Measurements from ENCODE around the gene MVB12B. TPM values are rescaled to one million over a fixed set of nuclear protein-coding genes. Genes with fewer than 3 reads are reported as not detected.

The MVB12B gene
- total RNA-seq, 1 experiment from 2014 or later = 9.4 TPM

DNA sequence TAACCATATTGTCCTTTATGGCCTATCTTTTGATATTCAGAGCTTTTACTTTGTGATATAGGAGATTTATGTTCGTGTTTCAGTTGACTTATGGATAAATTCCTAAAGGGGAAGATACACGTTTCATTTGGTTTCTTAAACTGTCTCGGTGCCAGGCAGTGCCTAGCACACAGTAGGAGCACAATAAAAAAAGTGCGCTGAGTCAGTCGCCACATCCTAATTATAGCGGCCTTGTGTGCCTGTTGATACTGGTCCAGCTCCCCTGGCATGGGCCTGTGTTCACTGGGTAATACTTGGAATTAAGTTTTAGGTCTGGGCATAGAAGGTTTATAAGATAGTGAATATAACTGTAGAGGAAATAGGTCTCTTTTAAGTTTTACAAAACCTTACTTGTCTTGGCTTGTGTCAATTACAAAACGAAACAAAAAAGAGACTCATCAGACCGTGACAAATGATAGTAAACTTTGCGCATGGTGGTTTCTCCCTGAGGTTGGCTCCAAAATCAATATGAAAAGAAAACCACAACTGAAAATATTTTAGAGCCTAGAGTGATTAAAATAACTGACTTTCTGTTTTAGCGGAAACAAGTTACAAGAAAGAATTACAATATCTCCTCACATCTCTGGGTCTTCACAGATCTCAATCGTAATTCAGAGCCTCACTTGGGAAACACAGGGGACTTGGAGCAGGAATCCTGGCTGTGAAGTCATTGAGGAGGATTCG lies 84.8 kb downstream of the MVB12B start:
- Histone ChIP-seq H3K4me1 (ENCODE audit: control insufficient read depth, insufficient read depth, low read length) (no peaks in the 10 kb centered on the region), H3K36me3 (ENCODE audit: control insufficient read depth, insufficient read depth, low read length) (no peaks in the 10 kb centered on the region), H3K27ac (ENCODE audit: low read length) (no peak overlapping the region), H3K27me3 (ENCODE audit: control insufficient read depth, insufficient read depth, low read length) (no peaks in the 10 kb centered on the region), H3K9me3 (ENCODE audit: control insufficient read depth, insufficient read depth, low read depth, low read length) (no peaks in the 10 kb centered on the region), H3K4me3 (ENCODE audit: low read depth in 2 of 2, low read length in 2 of 2) (no peak overlapping the region)
- TF ChIP-seq POLR2AphosphoS5 (IDR thresholded peaks at IDR 0.05; ENCODE audit: low read depth, low read length) = no peak
- TF ChIP-seq SIN3A (IDR thresholded peaks at IDR 0.05; ENCODE audit: borderline replicate concordance, insufficient read depth, low read depth, low read length) = no peak
- TF ChIP-seq, protein P1, sequence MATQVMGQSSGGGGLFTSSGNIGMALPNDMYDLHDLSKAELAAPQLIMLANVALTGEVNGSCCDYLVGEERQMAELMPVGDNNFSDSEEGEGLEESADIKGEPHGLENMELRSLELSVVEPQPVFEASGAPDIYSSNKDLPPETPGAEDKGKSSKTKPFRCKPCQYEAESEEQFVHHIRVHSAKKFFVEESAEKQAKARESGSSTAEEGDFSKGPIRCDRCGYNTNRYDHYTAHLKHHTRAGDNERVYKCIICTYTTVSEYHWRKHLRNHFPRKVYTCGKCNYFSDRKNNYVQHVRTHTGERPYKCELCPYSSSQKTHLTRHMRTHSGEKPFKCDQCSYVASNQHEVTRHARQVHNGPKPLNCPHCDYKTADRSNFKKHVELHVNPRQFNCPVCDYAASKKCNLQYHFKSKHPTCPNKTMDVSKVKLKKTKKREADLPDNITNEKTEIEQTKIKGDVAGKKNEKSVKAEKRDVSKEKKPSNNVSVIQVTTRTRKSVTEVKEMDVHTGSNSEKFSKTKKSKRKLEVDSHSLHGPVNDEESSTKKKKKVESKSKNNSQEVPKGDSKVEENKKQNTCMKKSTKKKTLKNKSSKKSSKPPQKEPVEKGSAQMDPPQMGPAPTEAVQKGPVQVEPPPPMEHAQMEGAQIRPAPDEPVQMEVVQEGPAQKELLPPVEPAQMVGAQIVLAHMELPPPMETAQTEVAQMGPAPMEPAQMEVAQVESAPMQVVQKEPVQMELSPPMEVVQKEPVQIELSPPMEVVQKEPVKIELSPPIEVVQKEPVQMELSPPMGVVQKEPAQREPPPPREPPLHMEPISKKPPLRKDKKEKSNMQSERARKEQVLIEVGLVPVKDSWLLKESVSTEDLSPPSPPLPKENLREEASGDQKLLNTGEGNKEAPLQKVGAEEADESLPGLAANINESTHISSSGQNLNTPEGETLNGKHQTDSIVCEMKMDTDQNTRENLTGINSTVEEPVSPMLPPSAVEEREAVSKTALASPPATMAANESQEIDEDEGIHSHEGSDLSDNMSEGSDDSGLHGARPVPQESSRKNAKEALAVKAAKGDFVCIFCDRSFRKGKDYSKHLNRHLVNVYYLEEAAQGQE (IDR thresholded peaks at IDR 0.05; ENCODE audit: insufficient read depth in 1 of 2, low read depth in 2 of 2, low read length in 1 of 2) = no peak
- no peak for TF ChIP-seq TCF7L2 (IDR thresholded peaks at IDR 0.05; ENCODE audit: low read depth, low read length)
- no peak for TF ChIP-seq CTCF (IDR thresholded peaks at IDR 0.05)
- DNase-seq (ENCODE audit: low read depth, low spot score) = no peak
- intact Hi-C loops (cut with micrococcal nuclease; ENCODE audit: unreplicated experiment) = no loop called here
- in situ Hi-C loops (cut with HindIII; ENCODE audit: low pct_unique_long_range_greater_than_20kb, low sequenced_read_pairs) = no loop called here
- ATAC-seq = no peak
- no TSS peak for BruUV-seq (replicated peaks)
- ChIA-PET CTCF (no interaction called here), POLR2A (no interaction called here)

DNA sequence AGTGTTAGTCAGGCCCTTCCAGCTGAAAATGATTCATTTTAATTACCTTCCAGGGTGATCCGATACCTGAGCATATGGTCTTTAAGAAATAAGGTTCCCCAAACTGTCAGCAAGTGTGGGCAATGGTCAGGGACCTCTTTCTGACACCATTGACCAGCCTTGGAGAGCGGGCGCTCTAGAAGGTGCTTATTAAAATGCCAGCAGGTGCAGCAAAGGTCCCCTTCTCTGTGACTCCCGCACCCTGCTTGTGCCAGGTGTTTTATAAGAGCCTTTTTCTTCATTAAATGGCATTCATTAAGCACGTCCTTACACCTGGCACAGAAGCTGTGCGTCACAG lies 85.3 kb downstream of the MVB12B start:
- in situ Hi-C loops (cut with HindIII; ENCODE audit: low pct_unique_long_range_greater_than_20kb, low sequenced_read_pairs) = no loop called here
- H3K4me3 ChIP-seq (ENCODE audit: low read depth in 2 of 2, low read length in 2 of 2) = no peak overlapping the region
- BruUV-seq (replicated peaks) = no TSS peak
- TF ChIP-seq SIN3A (IDR thresholded peaks at IDR 0.05; ENCODE audit: borderline replicate concordance, insufficient read depth, low read depth, low read length) = no peak
- TF ChIP-seq CTCF (IDR thresholded peaks at IDR 0.05) = no peak
- TF ChIP-seq, protein P1 (IDR thresholded peaks at IDR 0.05; ENCODE audit: insufficient read depth in 1 of 2, low read depth in 2 of 2, low read length in 1 of 2) = no peak
- no peak for TF ChIP-seq POLR2AphosphoS5 (IDR thresholded peaks at IDR 0.05; ENCODE audit: low read depth, low read length)
- TF ChIP-seq TCF7L2 (IDR thresholded peaks at IDR 0.05; ENCODE audit: low read depth, low read length) = no peak
- DNase-seq (ENCODE audit: low read depth, low spot score) (no peak), ATAC-seq (no peak)
- no peaks in the 10 kb centered on the region for H3K27me3 ChIP-seq (ENCODE audit: control insufficient read depth, insufficient read depth, low read length)
- no peak overlapping the region for H3K27ac ChIP-seq (ENCODE audit: low read length)
- H3K4me1 ChIP-seq (ENCODE audit: control insufficient read depth, insufficient read depth, low read length) = no peaks in the 10 kb centered on the region
- POLR2A ChIA-PET = no interaction called here
- CTCF ChIA-PET = no interaction called here
- intact Hi-C loops (cut with micrococcal nuclease; ENCODE audit: unreplicated experiment) = no loop called here
- no peaks in the 10 kb centered on the region for H3K36me3 ChIP-seq (ENCODE audit: control insufficient read depth, insufficient read depth, low read length)
- no peaks in the 10 kb centered on the region for H3K9me3 ChIP-seq (ENCODE audit: control insufficient read depth, insufficient read depth, low read depth, low read length)
